Measurements from ENCODE around the gene ATG4B. TPM values are rescaled to one million over a fixed set of nuclear protein-coding genes. Genes with fewer than 3 reads are reported as not detected.

The ATG4B gene
- total and polyA plus RNA-seq, 9 of the 15 experiments (the other 6 are each of a cell fraction or from before 2014, with no cell fraction given) = 5.9 to 58.8 (median 35.6) TPM

DNA sequence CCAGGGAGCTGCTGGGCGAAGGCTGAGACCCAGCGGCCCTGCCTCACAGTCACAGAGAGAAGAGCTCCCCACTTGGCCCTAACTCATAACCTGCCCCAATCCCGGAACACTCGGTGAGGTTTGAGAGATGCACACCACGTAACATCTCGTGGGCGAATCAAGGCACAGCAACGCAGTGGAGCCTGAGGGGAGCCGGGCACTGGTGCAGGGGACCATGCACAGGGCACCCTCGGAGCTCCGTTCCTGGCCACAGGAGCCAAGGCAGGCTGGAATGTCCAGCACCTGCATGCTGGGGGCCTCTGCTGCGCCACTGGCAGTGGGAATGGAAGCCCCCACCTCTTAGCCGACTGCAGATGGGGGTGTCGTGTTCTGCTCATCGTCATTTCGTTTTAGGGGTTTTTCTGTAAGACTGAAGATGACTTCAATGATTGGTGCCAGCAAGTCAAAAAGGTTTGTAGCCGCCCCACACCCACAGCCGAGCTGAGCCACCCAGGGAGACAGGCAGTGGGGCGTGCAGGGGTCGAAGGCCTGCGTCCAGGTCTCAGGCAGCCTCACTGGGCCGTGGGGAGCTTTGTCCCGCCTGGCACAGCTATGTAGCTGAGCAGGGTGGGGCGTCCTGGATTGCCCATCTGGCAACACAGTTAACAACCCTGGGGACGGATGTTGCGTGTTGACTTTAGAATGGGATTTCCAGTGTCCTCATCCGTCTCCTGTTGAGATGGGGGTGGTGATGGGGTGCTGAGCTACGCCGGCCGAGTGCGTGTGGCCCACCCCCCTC lies 33.0 kb downstream of the ATG4B start (continued):
- TF ChIP-seq, protein P1, sequence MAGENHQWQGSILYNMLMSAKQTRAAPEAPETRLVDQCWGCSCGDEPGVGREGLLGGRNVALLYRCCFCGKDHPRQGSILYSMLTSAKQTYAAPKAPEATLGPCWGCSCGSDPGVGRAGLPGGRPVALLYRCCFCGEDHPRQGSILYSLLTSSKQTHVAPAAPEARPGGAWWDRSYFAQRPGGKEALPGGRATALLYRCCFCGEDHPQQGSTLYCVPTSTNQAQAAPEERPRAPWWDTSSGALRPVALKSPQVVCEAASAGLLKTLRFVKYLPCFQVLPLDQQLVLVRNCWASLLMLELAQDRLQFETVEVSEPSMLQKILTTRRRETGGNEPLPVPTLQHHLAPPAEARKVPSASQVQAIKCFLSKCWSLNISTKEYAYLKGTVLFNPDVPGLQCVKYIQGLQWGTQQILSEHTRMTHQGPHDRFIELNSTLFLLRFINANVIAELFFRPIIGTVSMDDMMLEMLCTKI (IDR thresholded peaks at IDR 0.05; ENCODE audit: partially characterized antibody) = no peak
- TF ChIP-seq SIN3B (IDR thresholded peaks at IDR 0.05; ENCODE audit: low read depth) (no peak), DNMT1 (IDR thresholded peaks at IDR 0.05) (no peak), CBX8 (IDR thresholded peaks at IDR 0.05; ENCODE audit: borderline replicate concordance, extremely low read depth, low read depth, low read length, poor library complexity, severe bottlenecking) (no peak)
- TF ChIP-seq, protein P2, sequence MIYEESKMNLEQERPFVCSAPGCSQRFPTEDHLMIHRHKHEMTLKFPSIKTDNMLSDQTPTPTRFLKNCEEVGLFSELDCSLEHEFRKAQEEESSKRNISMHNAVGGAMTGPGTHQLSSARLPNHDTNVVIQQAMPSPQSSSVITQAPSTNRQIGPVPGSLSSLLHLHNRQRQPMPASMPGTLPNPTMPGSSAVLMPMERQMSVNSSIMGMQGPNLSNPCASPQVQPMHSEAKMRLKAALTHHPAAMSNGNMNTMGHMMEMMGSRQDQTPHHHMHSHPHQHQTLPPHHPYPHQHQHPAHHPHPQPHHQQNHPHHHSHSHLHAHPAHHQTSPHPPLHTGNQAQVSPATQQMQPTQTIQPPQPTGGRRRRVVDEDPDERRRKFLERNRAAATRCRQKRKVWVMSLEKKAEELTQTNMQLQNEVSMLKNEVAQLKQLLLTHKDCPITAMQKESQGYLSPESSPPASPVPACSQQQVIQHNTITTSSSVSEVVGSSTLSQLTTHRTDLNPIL (CRISPR knock-in tag; IDR thresholded peaks at IDR 0.05) = no peak
